ENCODE results near the gene CEL. TPM values are rescaled to one million over a fixed set of nuclear protein-coding genes. Genes with fewer than 3 reads are reported as not detected.
A peak's percentile ranks its signal among the peaks of the same experiment; 100 is the strongest.

The CEL gene
- total and polyA plus RNA-seq, 3 donors from 2014 or later = 2.1 to 2.6 (median 2.4) TPM

- TF ChIP-seq CTCF (IDR thresholded peaks at IDR 0.05) = no peak
- TF ChIP-seq POLR2A (IDR thresholded peaks at IDR 0.05) = no peak
- H3K27ac ChIP-seq = no peak overlapping the region
- intact Hi-C loops (cut with DNase I; ENCODE audit: low total_unique reads) = no loop called here
- 94 to 97% methylated on average over 10 to 13 of the region's 13 CpGs for WGBS, 2 donors
- H3K36me3 ChIP-seq (ENCODE audit: low read depth, missing control alignments) = no peaks in the 10 kb centered on the region
- no peak overlapping the region for H3K4me3 ChIP-seq
- H3K27me3 ChIP-seq = no peaks in the 10 kb centered on the region
- H3K4me1 ChIP-seq = no peaks in the 10 kb centered on the region
- no peaks in the 10 kb centered on the region for H3K9me3 ChIP-seq
- no peak for DNase-seq
These were observed 12.7 kb upstream of the CEL start for GRCh38 chr9:133049043-133049442.

- no peaks in the 10 kb centered on the region for H3K9me3 ChIP-seq
- DNase-seq = no peak
- H3K36me3 ChIP-seq (ENCODE audit: low read depth, missing control alignments) = no peaks in the 10 kb centered on the region
- TF ChIP-seq POLR2A (IDR thresholded peaks at IDR 0.05) (no peak), CTCF (IDR thresholded peaks at IDR 0.05) (no peak)
- no peak overlapping the region for H3K27ac ChIP-seq
- intact Hi-C loops (cut with DNase I; ENCODE audit: low total_unique reads) = no loop called here
- no peaks in the 10 kb centered on the region for H3K27me3 ChIP-seq
- WGBS, 2 donors = 66 to 68% methylated on average over 6 of the region's 6 CpGs
- no peaks in the 10 kb centered on the region for H3K4me1 ChIP-seq
- no peak overlapping the region for H3K4me3 ChIP-seq
These were observed 11.6 kb upstream of the CEL start for GRCh38 chr9:133050142-133050541.

GRCh38 chr9:133050781-133051180, 11.0 kb upstream of the CEL start:
- H3K27ac ChIP-seq = no peak overlapping the region
- H3K9me3 ChIP-seq = no peaks in the 10 kb centered on the region
- WGBS, 2 donors = 42 to 57% methylated on average over 1 to 10 of the region's 10 CpGs
- H3K4me1 ChIP-seq = no peaks in the 10 kb centered on the region
- intact Hi-C loops (cut with DNase I; ENCODE audit: low total_unique reads) = no loop called here
- no peaks in the 10 kb centered on the region for H3K27me3 ChIP-seq
- TF ChIP-seq CTCF (IDR thresholded peaks at IDR 0.05) (no peak), POLR2A (IDR thresholded peaks at IDR 0.05) (no peak)
- DNase-seq = peak; percentile 63
- H3K36me3 ChIP-seq (ENCODE audit: low read depth, missing control alignments) = no peaks in the 10 kb centered on the region
- no peak overlapping the region for H3K4me3 ChIP-seq

GRCh38 chr9:133051281-133051900, 10.4 kb upstream of the CEL start:
- Histone ChIP-seq H3K27ac (no peak overlapping the region), H3K36me3 (ENCODE audit: low read depth, missing control alignments) (no peaks in the 10 kb centered on the region), H3K4me1 (no peaks in the 10 kb centered on the region), H3K9me3 (no peaks in the 10 kb centered on the region), H3K27me3 (no peaks in the 10 kb centered on the region), H3K4me3 (no peak overlapping the region)
- TF ChIP-seq POLR2A (IDR thresholded peaks at IDR 0.05) (no peak), CTCF (IDR thresholded peaks at IDR 0.05) (no peak)
- intact Hi-C loops (cut with DNase I; ENCODE audit: low total_unique reads) = no loop called here
- DNase-seq = no peak
- 88 to 92% methylated on average over 11 to 20 of the region's 20 CpGs for WGBS, 2 donors

GRCh38 chr9:133051966-133052539, 9.7 kb upstream of the CEL start:
- Histone ChIP-seq H3K4me1 (no peaks in the 10 kb centered on the region), H3K9me3 (no peaks in the 10 kb centered on the region), H3K36me3 (ENCODE audit: low read depth, missing control alignments) (no peaks in the 10 kb centered on the region), H3K27ac (no peak overlapping the region), H3K27me3 (no peaks in the 10 kb centered on the region), H3K4me3 (no peak overlapping the region)
- TF ChIP-seq POLR2A (IDR thresholded peaks at IDR 0.05) = no peak
- no peak for TF ChIP-seq CTCF (IDR thresholded peaks at IDR 0.05)
- no peak for DNase-seq
- intact Hi-C loops (cut with DNase I; ENCODE audit: low total_unique reads) = no loop called here
- 68% methylated on average over 5 to 9 of the region's 9 CpGs for WGBS, 2 donors

Measured in testis (tissue), 3 donors.